GM18505 (cell line): ENCODE measurements around the gene UVRAG.
"Not testable (repeated sequence)": the region's sequence is repeated elsewhere in the genome, so short reads cannot be mapped to it uniquely, and the experiment has no call there.

Source experiments
- ATAC-seq: cut with Tn5 transposase; IDR thresholded peaks from one replicate; pipeline ENCODE4 v1.9.1; 2021; ENCODE audit not compliant: unreplicated experiment
- POLR2A ChIP-seq: IDR thresholded peaks from 4 replicates; pipeline ENCODE4 v1.6.1; 2011; ENCODE audit warnings: borderline replicate concordance; ENCODE audit not compliant: insufficient read depth, insufficient read length; ENCODE audit errors: extremely low read depth

The UVRAG gene

GRCh38 chr11:75945446-75945845, 130.4 kb downstream of the UVRAG start:
- no peak for ATAC-seq
- no peak for TF ChIP-seq POLR2A

DNA sequence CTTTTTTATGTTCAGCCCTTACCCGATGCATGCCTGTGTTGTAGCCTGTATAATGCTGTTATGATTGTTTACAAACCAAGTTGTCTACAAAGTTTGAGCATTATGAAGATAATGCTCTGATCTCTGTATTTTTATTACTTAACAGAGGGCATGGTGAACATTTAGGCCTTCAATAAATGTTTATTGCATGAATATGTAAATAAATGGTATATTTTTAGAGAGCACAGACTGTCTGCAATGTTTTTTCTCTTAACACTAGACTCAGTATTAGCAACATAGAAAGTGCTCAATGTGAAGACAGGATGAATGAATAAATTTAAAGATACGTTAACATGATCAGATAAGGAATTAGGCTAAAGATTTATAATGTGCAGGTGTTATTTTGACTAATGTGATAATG, 130.9 kb downstream of the UVRAG start:
- no peak for ATAC-seq
- TF ChIP-seq POLR2A, result no peak

- no peak for TF ChIP-seq POLR2A
- ATAC-seq, result no peak
Measured at GRCh38 chr11:75946531-75947530, 131.8 kb downstream of the UVRAG start.

DNA sequence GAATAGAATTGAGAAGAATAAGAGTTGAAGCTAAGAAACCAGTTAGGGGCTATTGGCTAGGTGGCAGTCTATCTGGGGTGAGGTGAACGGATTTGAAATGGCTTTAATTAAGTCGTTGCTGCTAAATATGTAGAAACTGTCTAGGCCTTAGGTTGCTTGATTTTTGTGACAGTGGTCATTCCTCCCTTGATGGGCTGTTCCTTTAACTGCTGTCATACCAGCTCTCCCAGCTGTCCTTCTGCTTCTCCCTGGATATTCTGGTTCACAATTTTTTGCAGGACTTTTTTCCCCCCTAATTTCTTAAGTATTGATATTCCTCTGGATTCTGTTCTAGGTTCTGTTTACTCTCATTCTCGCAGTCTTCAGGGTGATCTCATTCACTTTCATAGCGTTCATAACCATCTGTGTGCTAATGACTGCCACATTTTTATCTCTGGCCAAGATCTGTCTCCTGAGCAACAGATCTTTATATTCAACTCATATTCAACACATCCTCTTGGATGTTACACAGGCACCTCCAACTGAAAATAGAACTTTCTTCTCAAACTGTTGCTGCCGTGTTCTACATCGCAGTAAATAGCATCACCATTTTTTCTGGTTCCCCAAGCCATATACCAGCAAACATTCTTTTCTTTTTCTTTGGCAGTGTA, 134.1 kb downstream of the UVRAG start:
- ATAC-seq, result no peak
- TF ChIP-seq POLR2A, result no peak

GRCh38 chr11:75950141-75950540, 135.1 kb downstream of the UVRAG start:
- TF ChIP-seq POLR2A, result no peak
- ATAC-seq, result no peak

GRCh38 chr11:75954039-75954438, 139.0 kb downstream of the UVRAG start:
- ATAC-seq, result no peak
- TF ChIP-seq POLR2A, result no peak

GRCh38 chr11:75955443-75955842, 140.4 kb downstream of the UVRAG start:
- TF ChIP-seq POLR2A, result no peak
- no peak for ATAC-seq

DNA sequence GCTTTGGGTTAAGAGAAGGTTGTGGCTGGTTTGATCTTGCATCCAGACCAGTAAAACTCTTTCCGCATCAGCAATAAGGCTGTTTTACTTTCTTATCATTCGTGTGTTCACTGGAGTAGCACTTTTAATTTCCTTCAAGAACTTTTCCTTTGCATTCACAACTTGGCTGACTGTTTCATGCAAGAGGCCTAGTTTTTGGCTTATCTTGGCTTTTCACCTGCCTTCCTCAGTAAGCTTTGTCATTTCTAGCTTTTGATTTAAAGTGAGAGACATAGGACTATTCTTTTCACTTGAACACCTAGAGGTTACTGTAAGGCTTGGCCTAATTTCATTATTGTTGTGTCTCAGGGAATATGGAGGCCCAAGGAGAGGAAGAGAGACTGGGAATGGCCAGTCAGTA, 144.5 kb downstream of the UVRAG start:
- TF ChIP-seq POLR2A, result no peak
- no peak for ATAC-seq

DNA sequence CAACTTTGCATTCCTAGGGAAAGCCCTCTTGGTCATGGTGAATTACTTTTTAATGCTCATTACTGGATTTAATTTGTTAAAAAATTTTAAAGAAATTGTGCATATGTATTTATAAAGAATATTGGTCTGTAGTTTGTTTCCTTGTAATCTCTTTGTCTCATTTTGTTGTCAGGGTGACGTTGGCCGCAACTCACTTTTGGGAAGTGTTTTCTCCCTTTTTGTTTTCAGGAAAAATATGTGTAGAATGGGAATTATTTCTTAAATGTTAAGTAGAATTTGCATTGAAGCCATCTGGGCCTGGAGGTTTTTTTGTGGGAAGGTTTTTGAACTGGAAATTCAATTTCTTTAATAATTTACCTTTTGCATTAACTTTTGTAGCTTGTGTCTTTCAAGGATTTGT, 149.1 kb downstream of the UVRAG start:
- ATAC-seq, result no peak
- no peak for TF ChIP-seq POLR2A

GRCh38 chr11:75966537-75967287, 151.7 kb downstream of the UVRAG start:
- no peak for ATAC-seq
- no peak for TF ChIP-seq POLR2A

GRCh38 chr11:75968021-75968625, 153.1 kb downstream of the UVRAG start:
- TF ChIP-seq POLR2A, result no peak
- ATAC-seq, result no peak

DNA sequence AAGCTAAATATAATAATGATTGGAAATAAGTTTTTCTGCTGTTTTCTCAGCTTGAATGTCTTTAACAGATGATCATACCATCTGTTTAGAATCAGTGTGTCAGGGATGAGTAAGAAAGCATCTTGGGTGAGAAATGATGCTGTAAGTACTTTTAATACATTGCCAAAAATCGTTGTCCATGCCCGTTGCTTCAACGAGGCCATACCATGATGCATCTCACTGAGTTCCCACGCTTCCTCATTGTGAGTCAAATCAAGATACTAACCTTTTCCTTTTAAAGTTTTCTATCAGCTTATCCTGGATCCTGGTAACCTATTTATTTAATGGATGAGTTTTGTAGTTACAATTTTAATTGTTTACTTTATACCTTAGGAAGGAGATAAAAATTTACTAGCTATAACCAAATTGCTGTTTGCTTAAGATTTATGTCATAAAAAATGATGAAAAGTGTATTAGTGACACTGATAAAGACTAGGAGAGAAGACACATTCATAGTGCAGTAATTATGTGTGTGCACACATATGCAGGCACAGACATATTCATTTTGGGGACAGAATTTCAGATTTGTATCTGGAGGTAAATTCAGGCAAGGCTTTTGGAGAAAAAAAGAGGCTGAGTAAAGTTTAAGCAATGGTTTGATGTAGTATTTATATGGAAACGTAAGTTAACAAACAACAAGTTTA, 154.8 kb downstream of the UVRAG start:
- no peak for TF ChIP-seq POLR2A
- ATAC-seq, result no peak

GRCh38 chr11:75973710-75974109, 158.7 kb downstream of the UVRAG start:
- not testable (repeated sequence) for ATAC-seq

GRCh38 chr11:75979075-75979474, 164.1 kb downstream of the UVRAG start:
- ATAC-seq, result not testable (repeated sequence)

DNA sequence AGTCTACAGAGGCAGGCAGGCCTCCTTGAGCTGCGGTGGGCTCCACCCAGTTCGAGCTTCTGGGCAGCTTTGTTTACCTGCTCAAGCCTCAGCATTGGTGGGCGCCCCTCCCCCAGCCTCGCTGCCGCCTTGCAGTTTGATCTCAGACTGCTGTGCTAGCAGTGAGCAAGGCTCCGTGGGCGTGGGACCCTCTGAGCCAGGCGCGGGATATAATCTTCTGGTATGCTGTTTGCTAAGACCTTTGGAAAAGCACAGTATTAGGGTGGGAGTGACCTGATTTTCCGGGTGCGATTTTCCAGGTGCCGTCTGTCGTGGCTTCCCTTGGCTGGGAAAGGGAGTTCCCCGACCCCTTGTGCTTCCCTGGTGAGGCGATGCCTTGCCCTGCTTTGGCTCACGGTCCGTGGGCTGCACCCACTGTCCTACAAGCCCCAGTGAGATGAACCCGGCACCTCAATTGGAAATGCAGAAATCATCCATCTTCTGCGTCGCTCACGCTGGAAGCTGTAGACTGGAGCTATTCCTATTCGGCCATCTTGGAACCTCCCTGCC, 164.5 kb downstream of the UVRAG start:
- ATAC-seq, result not testable (repeated sequence)
